ENCODE data around the gene EBF3.

GRCh38 chr10:129963641-129964501, at the start of gene EBF3:
- no peak for TF ChIP-seq EZH2 (IDR thresholded peaks at IDR 0.05; ENCODE audit: borderline replicate concordance, low read length)
- no peak for TF ChIP-seq CTCF (conservative IDR thresholded peaks at IDR 0.05 in 1 of 2, IDR thresholded peaks at IDR 0.05 in 1 of 2; ENCODE audit: extremely low read depth in 1 of 2, insufficient read depth in 1 of 2, low read depth in 1 of 2, low read length in 2 of 2)

Data from mammary epithelial cell (primary cell).